PC-9 (cell line): ENCODE measurements around the gene KISS1R. TPM values are rescaled to one million over a fixed set of nuclear protein-coding genes. Genes with fewer than 3 reads are reported as not detected.

Source experiments
- BruUV-seq: library from RNA; stranded (reverse); fragments of 400-500 nt; replicated peaks from 2 replicates; lab custom pipeline; 2021; lab: Mats Ljungman, UMichigan
- CTCF ChIA-PET: fragments of 300-600 bp; sonication (Branson Sonifier 250); formaldehyde crosslinking; loops from one replicate; lab custom pipeline; 2022; ENCODE audit warnings: antibody characterized with exemption; lab: Charles Lee
- POLR2A ChIA-PET: fragments of 300-600 bp; sonication (Branson Sonifier 250); formaldehyde crosslinking; loops from one replicate; lab custom pipeline; 2022; ENCODE audit warnings: antibody characterized with exemption; ENCODE audit not compliant: unreplicated experiment; lab: Charles Lee
- DNase-seq, 2 experiments: peaks; one replicate each; pipeline versions ENCODE4 v3.0.0 to v3.0.0-alpha.2; 2015 to 2022; ENCODE audit warnings: mixed read lengths in 1 of 2
- H2AFZ ChIP-seq: fragments of 200-600 bp; sonication (generic); 2 replicates; pipeline ENCODE4 v1.8.1; 2017; ENCODE audit warnings: antibody characterized with exemption
- H3F3A ChIP-seq: fragments of 200-600 bp; sonication (generic); 2 replicates; pipeline ENCODE4 v1.8.1; 2017; ENCODE audit warnings: antibody characterized with exemption, mild to moderate bottlenecking, low read depth; ENCODE audit not compliant: insufficient read depth
- H3K27ac ChIP-seq: fragments of 200-600 bp; sonication (generic); 2 replicates; pipeline ENCODE4 v1.6.1; 2016; ENCODE audit warnings: mixed run types
- H3K27me3 ChIP-seq: fragments of 200-600 bp; sonication (generic); 2 replicates; pipeline ENCODE4 v1.6.1; 2016; ENCODE audit warnings: low read depth, mixed run types; ENCODE audit not compliant: insufficient read depth
- H3K36me3 ChIP-seq: fragments of 200-600 bp; sonication (generic); 2 replicates; pipeline ENCODE4 v1.6.1; 2016; ENCODE audit warnings: low read depth, mixed run types
- H3K4me1 ChIP-seq: fragments of 200-600 bp; sonication (generic); replicated peaks from 2 replicates; pipeline ENCODE4 v1.6.1; 2016; ENCODE audit warnings: mixed run types; ENCODE audit not compliant: insufficient read depth
- H3K4me2 ChIP-seq: fragments of 200-600 bp; sonication (generic); 2 replicates; pipeline ENCODE4 v1.6.1; 2017; ENCODE audit warnings: mixed run types
- H3K4me3 ChIP-seq: fragments of 200-600 bp; sonication (generic); 2 replicates; pipeline ENCODE4 v1.6.1; 2016; ENCODE audit warnings: mixed run types
- H3K79me2 ChIP-seq: fragments of 200-600 bp; sonication (generic); 2 replicates; pipeline ENCODE4 v1.6.1; 2017; ENCODE audit warnings: low read depth, mixed run types
- H3K9me2 ChIP-seq: fragments of 200-600 bp; sonication (generic); 2 replicates; pipeline ENCODE4 v1.8.1; 2017; ENCODE audit warnings: mild to moderate bottlenecking; ENCODE audit not compliant: insufficient read depth
- H3K9me3 ChIP-seq: fragments of 200-600 bp; sonication (generic); 2 replicates; pipeline ENCODE4 v1.8.1; 2016; ENCODE audit warnings: low read depth; ENCODE audit not compliant: insufficient read depth
- H4K20me1 ChIP-seq: fragments of 200-600 bp; sonication (generic); 2 replicates; pipeline ENCODE4 v1.8.1; 2017; ENCODE audit not compliant: insufficient read depth
- EZH2 ChIP-seq: fragments of 200-600 bp; sonication (generic); IDR thresholded peaks from 2 replicates; pipeline ENCODE4 v1.8.0; 2017; ENCODE audit warnings: antibody characterized with exemption, low read depth
- intact Hi-C: fragments of 100-400 bp; cut with micrococcal nuclease; formaldehyde crosslinking; loops from one replicate; pipeline ENCODE4 v1.10.0; 2022; ENCODE audit not compliant: unreplicated experiment
- total RNA-seq: library from RNA; stranded (reverse); gene quantifications from 2 replicates; pipeline ENCODE4 v1.2.3, GENCODE V29; 2021
- TF ChIP-seq, protein P1 (sequence below): fragments of 200-600 bp; sonication (generic); conservative IDR thresholded peaks from 2 replicates; pipeline ENCODE4 v1.6.1; 2017; ENCODE audit warnings: mixed run types, antibody characterized with exemption, mild to moderate bottlenecking, moderate library complexity

The KISS1R gene
- total RNA-seq, 1 experiment from 2014 or later = not detected

GRCh38 chr19:918481-919198 is 1.5 kb downstream of the KISS1R start:
- Histone ChIP-seq H3K36me3 (no peaks in the 10 kb centered on the region), H3K9me3 (no peaks in the 10 kb centered on the region), H2AFZ (no peak overlapping the region), H3K27me3 (peaks cover 21% of the 10 kb centered on the region), H3K4me2 (no peak overlapping the region), H3K4me3 (no peak overlapping the region), H3K4me1 (0 out of 2 replicates have a peak, but pooled peaks cover 3% of the 10 kb centered on the region), H3K27ac (no peak overlapping the region), H3K79me2 (0 out of 2 replicates have a peak, but pooled peaks cover 1% of the 10 kb centered on the region), H4K20me1 (no peaks in the 10 kb centered on the region), H3F3A (peaks cover 24% of the 10 kb centered on the region; the same call in 1 of the 2 replicates), H3K9me2 (no peaks in the 10 kb centered on the region)
- no TSS peak for BruUV-seq
- no peak for TF ChIP-seq EZH2
- TF ChIP-seq, protein P1, sequence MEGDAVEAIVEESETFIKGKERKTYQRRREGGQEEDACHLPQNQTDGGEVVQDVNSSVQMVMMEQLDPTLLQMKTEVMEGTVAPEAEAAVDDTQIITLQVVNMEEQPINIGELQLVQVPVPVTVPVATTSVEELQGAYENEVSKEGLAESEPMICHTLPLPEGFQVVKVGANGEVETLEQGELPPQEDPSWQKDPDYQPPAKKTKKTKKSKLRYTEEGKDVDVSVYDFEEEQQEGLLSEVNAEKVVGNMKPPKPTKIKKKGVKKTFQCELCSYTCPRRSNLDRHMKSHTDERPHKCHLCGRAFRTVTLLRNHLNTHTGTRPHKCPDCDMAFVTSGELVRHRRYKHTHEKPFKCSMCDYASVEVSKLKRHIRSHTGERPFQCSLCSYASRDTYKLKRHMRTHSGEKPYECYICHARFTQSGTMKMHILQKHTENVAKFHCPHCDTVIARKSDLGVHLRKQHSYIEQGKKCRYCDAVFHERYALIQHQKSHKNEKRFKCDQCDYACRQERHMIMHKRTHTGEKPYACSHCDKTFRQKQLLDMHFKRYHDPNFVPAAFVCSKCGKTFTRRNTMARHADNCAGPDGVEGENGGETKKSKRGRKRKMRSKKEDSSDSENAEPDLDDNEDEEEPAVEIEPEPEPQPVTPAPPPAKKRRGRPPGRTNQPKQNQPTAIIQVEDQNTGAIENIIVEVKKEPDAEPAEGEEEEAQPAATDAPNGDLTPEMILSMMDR = no peak
- intact Hi-C loops = loop anchor here (1.0 kb wide), 1 partner anchor 35 kb away; no protein-coding TSS in a partner anchor
- ChIA-PET CTCF (no interaction called here), POLR2A (interaction anchor here (0.5 kb wide), 1 partner anchor 67 kb away, joined by 9 read pairs; the partner anchor contains the start of gene ELANE)
- DNase-seq = no peak

DNA sequence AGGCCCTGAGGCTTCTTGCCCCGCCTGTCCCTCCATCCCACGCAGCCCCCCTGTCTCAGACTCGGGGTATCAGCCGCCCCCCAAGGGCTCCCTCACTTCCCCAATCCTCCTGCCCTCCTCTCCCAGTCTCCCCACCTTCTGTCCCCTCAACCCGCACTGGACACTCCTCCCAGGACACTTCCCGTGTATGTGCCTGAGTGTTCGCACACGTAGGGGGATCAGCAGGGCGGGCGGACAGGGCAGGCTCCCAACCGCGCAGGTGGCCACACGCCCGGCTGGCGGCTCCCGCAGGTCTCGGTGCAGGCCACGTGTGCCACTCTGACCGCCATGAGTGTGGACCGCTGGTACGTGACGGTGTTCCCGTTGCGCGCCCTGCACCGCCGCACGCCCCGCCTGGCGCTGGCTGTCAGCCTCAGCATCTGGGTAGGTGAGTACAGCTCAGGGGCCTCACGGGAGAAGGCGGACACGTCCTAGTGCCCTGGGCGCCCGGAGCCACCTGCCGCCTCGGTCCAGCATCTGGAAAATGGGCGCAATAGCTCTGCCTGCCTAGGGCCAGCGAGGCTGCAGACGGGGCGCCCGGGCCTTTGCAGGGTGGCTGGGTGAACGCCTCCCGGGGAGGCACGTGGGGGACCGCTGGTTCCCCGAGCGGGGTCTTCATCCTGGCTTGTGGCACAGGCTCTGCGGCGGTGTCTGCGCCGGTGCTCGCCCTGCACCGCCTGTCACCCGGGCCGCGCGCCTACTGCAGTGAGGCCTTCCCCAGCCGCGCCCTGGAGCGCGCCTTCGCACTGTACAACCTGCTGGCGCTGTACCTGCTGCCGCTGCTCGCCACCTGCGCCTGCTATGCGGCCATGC is 2.3 kb downstream of the KISS1R start:
- H3K4me3 ChIP-seq = peak overlapping the region; percentile 55
- H3K4me2 ChIP-seq = peak overlapping the region; percentile 86
- peak in 1 of 2 experiments; percentile 58 for DNase-seq
- no peaks in the 10 kb centered on the region for H3K79me2 ChIP-seq
- H3K9me3 ChIP-seq = no peaks in the 10 kb centered on the region
- H4K20me1 ChIP-seq = no peaks in the 10 kb centered on the region
- H3K9me2 ChIP-seq = no peaks in the 10 kb centered on the region
- H3K27ac ChIP-seq = no peak overlapping the region
- ChIA-PET POLR2A (interaction anchor here (0.5 kb wide), 1 partner anchor 68 kb away, joined by 9 read pairs; the partner anchor contains the start of gene ELANE), CTCF (no interaction called here)
- peaks cover 25% of the 10 kb centered on the region; the same call in 1 of the 2 replicates for H3F3A ChIP-seq
- intact Hi-C loops = loop anchor here (1.0 to 10.0 kb wide), 3 partner anchors 36 to 345 kb away; partner anchors contain the start of genes BSG and RNF126
- TF ChIP-seq, protein P1 = no peak
- 0 out of 2 replicates have a peak, but pooled peaks have one; percentile 58 for TF ChIP-seq EZH2
- no peaks in the 10 kb centered on the region for H3K36me3 ChIP-seq
- peak overlapping the region; percentile 68; the same call in 1 of the 2 replicates for H2AFZ ChIP-seq
- peaks cover 21% of the 10 kb centered on the region for H3K27me3 ChIP-seq
- H3K4me1 ChIP-seq = no peaks in the 10 kb centered on the region; the same call in 1 of the 2 replicates
- BruUV-seq = no TSS peak
